Muscle of leg (tissue), 11 donors: ENCODE measurements around the gene HECW1. TPM values are rescaled to one million over a fixed set of nuclear protein-coding genes. Genes with fewer than 3 reads are reported as not detected.

Experiments used
- DNase-seq: peaks from one replicate; pipeline ENCODE4 v3.0.0; 2013
- H3K27ac ChIP-seq: one replicate; pipeline ENCODE4 v1.5.1; 2013; ENCODE audit warnings: mild to moderate bottlenecking, low read length, control low read depth
- H3K27me3 ChIP-seq: one replicate; pipeline ENCODE4 v1.6.1; 2013; ENCODE audit warnings: low read length; ENCODE audit not compliant: control insufficient read depth, insufficient read depth
- H3K36me3 ChIP-seq: one replicate; pipeline ENCODE4 v1.6.1; 2013; ENCODE audit warnings: low read length; ENCODE audit not compliant: control insufficient read depth, insufficient read depth
- H3K4me1 ChIP-seq: one replicate; pipeline ENCODE4 v1.6.1; 2013; ENCODE audit warnings: low read length; ENCODE audit not compliant: control insufficient read depth, insufficient read depth
- H3K4me3 ChIP-seq: one replicate; pipeline ENCODE4 v1.5.1; 2013; ENCODE audit warnings: low read length, control low read depth
- H3K9me3 ChIP-seq: replicated peaks from 2 replicates; pipeline ENCODE4 v1.6.1; 2013; ENCODE audit warnings: low read depth, low read length; ENCODE audit not compliant: control insufficient read depth
- WGBS: methylation state at CpG from one replicate; pipeline ENCODE4 v1.1.5; 2013; ENCODE audit warnings: missing lambda C conversion rate; ENCODE audit not compliant: insufficient coverage; 5-methylcytosine and 5-hydroxymethylcytosine counted together
- polyA plus RNA-seq, 8 donors: library from polyadenylated mRNA; unstranded; fragments of 120-200 nt; gene quantifications; one replicate each; pipeline versions ENCODE4 v1.2.1 to v1.2.3, GENCODE V29; 2013; ENCODE audit warnings: inconsistent platforms in 1 of 8, low replicate concordance in 1 of 8; ENCODE audit not compliant: insufficient read length in 8 of 8, insufficient read depth in 1 of 8
- total RNA-seq: library from RNA; stranded (reverse); fragments of 120-200 nt; gene quantifications from one replicate; pipeline ENCODE4 v1.2.4, GENCODE V29; 2013

HECW1 gene
- total and polyA plus RNA-seq, 9 donors, result 0.13 to 1.7 (median 0.51) TPM; not detected in 1

GRCh38 chr7:43536773-43537172 lies 424.3 kb downstream of the HECW1 start:
- H3K4me1 ChIP-seq, result peaks cover 5% of the 10 kb centered on the region
- DNase-seq, result no peak
- no peaks in the 10 kb centered on the region for H3K27me3 ChIP-seq
- WGBS, result 76% methylated on average over 13 of the region's 15 CpGs
- H3K9me3 ChIP-seq, result no peaks in the 10 kb centered on the region
- no peak overlapping the region for H3K27ac ChIP-seq
- H3K4me3 ChIP-seq, result no peak overlapping the region
- H3K36me3 ChIP-seq, result no peaks in the 10 kb centered on the region

- H3K36me3 ChIP-seq, result no peaks in the 10 kb centered on the region
- H3K27ac ChIP-seq, result no peak overlapping the region
- 81% methylated on average over 5 of the region's 9 CpGs for WGBS
- H3K27me3 ChIP-seq, result no peaks in the 10 kb centered on the region
- H3K4me1 ChIP-seq, result peaks cover 5% of the 10 kb centered on the region
- DNase-seq, result peak; percentile 9
- H3K4me3 ChIP-seq, result no peak overlapping the region
- H3K9me3 ChIP-seq, result no peaks in the 10 kb centered on the region
Observed at GRCh38 chr7:43537765-43538403, 425.4 kb downstream of the HECW1 start.

GRCh38 chr7:43538404-43538771 lies 425.9 kb downstream of the HECW1 start:
- no peak for DNase-seq
- Histone ChIP-seq H3K4me3 (no peak overlapping the region), H3K36me3 (no peaks in the 10 kb centered on the region), H3K4me1 (peaks cover 5% of the 10 kb centered on the region), H3K9me3 (no peaks in the 10 kb centered on the region), H3K27ac (no peak overlapping the region), H3K27me3 (no peaks in the 10 kb centered on the region)
- no CpG with 5 or more reads among the region's 4 CpGs for WGBS

- no peaks in the 10 kb centered on the region for H3K27me3 ChIP-seq
- WGBS, result 100% methylated on average over 1 of the region's 3 CpGs
- no peaks in the 10 kb centered on the region for H3K36me3 ChIP-seq
- DNase-seq, result no peak
- H3K9me3 ChIP-seq, result no peaks in the 10 kb centered on the region
- H3K4me1 ChIP-seq, result peaks cover 2% of the 10 kb centered on the region
- H3K4me3 ChIP-seq, result no peak overlapping the region
- H3K27ac ChIP-seq, result no peak overlapping the region
Observed at GRCh38 chr7:43540471-43540870, 428.0 kb downstream of the HECW1 start.

GRCh38 chr7:43542716-43543115 lies 430.3 kb downstream of the HECW1 start:
- no CpG with 5 or more reads among the region's 5 CpGs for WGBS

GRCh38 chr7:43546231-43546630 lies 433.8 kb downstream of the HECW1 start:
- DNase-seq, result no peak
- H3K27me3 ChIP-seq, result no peaks in the 10 kb centered on the region
- no peak overlapping the region for H3K4me3 ChIP-seq
- H3K27ac ChIP-seq, result no peak overlapping the region
- H3K36me3 ChIP-seq, result no peaks in the 10 kb centered on the region
- H3K4me1 ChIP-seq, result no peaks in the 10 kb centered on the region
- no peaks in the 10 kb centered on the region for H3K9me3 ChIP-seq

More at GRCh38 chr7:43542716-43543115, 430.3 kb downstream of the HECW1 start:
- Histone ChIP-seq H3K4me1 (peaks cover 2% of the 10 kb centered on the region), H3K27ac (no peak overlapping the region), H3K36me3 (no peaks in the 10 kb centered on the region), H3K27me3 (no peaks in the 10 kb centered on the region), H3K4me3 (no peak overlapping the region), H3K9me3 (no peaks in the 10 kb centered on the region)
- DNase-seq, result no peak

GRCh38 chr7:43550427-43550826 lies 438.0 kb downstream of the HECW1 start:
- H3K4me3 ChIP-seq, result no peak overlapping the region
- no peaks in the 10 kb centered on the region for H3K9me3 ChIP-seq
- 91% methylated on average over 10 of the region's 16 CpGs for WGBS
- peaks cover 4% of the 10 kb centered on the region for H3K4me1 ChIP-seq
- DNase-seq, result no peak
- no peaks in the 10 kb centered on the region for H3K36me3 ChIP-seq
- no peaks in the 10 kb centered on the region for H3K27me3 ChIP-seq
- H3K27ac ChIP-seq, result no peak overlapping the region

GRCh38 chr7:43552122-43552521 lies 439.7 kb downstream of the HECW1 start:
- Histone ChIP-seq H3K9me3 (no peaks in the 10 kb centered on the region), H3K27ac (no peak overlapping the region), H3K4me1 (peaks cover 4% of the 10 kb centered on the region), H3K36me3 (no peaks in the 10 kb centered on the region), H3K4me3 (no peak overlapping the region), H3K27me3 (no peaks in the 10 kb centered on the region)
- WGBS, result 78% methylated on average over 6 of the region's 8 CpGs
- DNase-seq, result no peak

GRCh38 chr7:43553999-43554398 lies 441.6 kb downstream of the HECW1 start:
- H3K36me3 ChIP-seq, result no peaks in the 10 kb centered on the region
- H3K4me1 ChIP-seq, result peaks cover 4% of the 10 kb centered on the region
- H3K27me3 ChIP-seq, result no peaks in the 10 kb centered on the region
- H3K4me3 ChIP-seq, result no peak overlapping the region
- no CpG with 5 or more reads among the region's 3 CpGs for WGBS
- H3K9me3 ChIP-seq, result no peaks in the 10 kb centered on the region
- peak; percentile 19 for DNase-seq
- no peak overlapping the region for H3K27ac ChIP-seq

GRCh38 chr7:43554423-43554822 lies 442.0 kb downstream of the HECW1 start:
- H3K27ac ChIP-seq, result no peak overlapping the region
- H3K9me3 ChIP-seq, result no peaks in the 10 kb centered on the region
- no peak overlapping the region for H3K4me3 ChIP-seq
- H3K27me3 ChIP-seq, result no peaks in the 10 kb centered on the region
- peaks cover 4% of the 10 kb centered on the region for H3K4me1 ChIP-seq
- 87% methylated on average over 14 of the region's 15 CpGs for WGBS
- no peaks in the 10 kb centered on the region for H3K36me3 ChIP-seq
- no peak for DNase-seq
